K562 (cell line): ENCODE data around the gene RBM4B. TPM values are rescaled to one million over a fixed set of nuclear protein-coding genes. Genes with fewer than 3 reads are reported as not detected.

Source experiments
- ATAC-seq: fragments of 200-7000 bp; cut with Tn5 transposase; 3 replicates; pipeline ENCODE4 v1.9.1; 2020; ENCODE audit warnings: moderate library complexity
- BruUV-seq: library from RNA; stranded (reverse); fragments of 400-500 nt; replicated peaks from 2 replicates; lab custom pipeline; 2021; lab: Mats Ljungman, UMichigan
- CTCF ChIA-PET: fragments of 300-600 bp; formaldehyde crosslinking; extraction: SDS; loops from one replicate; lab custom pipeline; 2021; ENCODE audit warnings: low intra/inter-chr PET ratio; lab: Yijun Ruan, JAX
- POLR2A ChIA-PET: fragments of 300-600, 350-650 bp; sonication (Branson Sonifier 250); formaldehyde crosslinking; extraction: SDS; loops from one replicate; lab custom pipeline; 2021; ENCODE audit warnings: antibody characterized with exemption, inconsistent platforms; lab: Yijun Ruan, JAX
- DNase-seq, 4 experiments: peaks; one replicate each; pipeline versions ENCODE4 v3.0.0 to v3.0.0-alpha.2; 2011 to 2018; ENCODE audit warnings: low spot score in 3 of 4, mixed read lengths in 3 of 4; ENCODE audit errors: extremely low read depth in 1 of 4
- FAIRE-seq: peaks from 2 replicates; lab custom pipeline; 2011; peaks lifted over from hg19 to GRCh38; lab: Jason Lieb, UNC
- H2AFZ ChIP-seq: 2 replicates; pipeline ENCODE4 v1.6.0; 2011; ENCODE audit warnings: low read depth, low read length, control low read depth, inconsistent platforms
- H3K27ac ChIP-seq: fragments of 200-600 bp; 3 replicates; pipeline ENCODE4 v1.8.0; 2011; ENCODE audit warnings: low read depth, mild to moderate bottlenecking, control low read depth, inconsistent platforms, low read length, moderate library complexity, mixed read lengths; ENCODE audit errors: extremely low read depth
- H3K27me3 ChIP-seq, 2 experiments: fragments of 300-600 bp in 1 of 2; 2 replicates in 1 of 2; 3 replicates in 1 of 2; pipeline versions ENCODE4 v1.6.0 to v1.8.0; 2011; ENCODE audit warnings: inconsistent platforms in 2 of 2, low read length in 2 of 2, mild to moderate bottlenecking in 1 of 2, mixed read lengths in 1 of 2, moderate library complexity in 1 of 2; ENCODE audit not compliant: control insufficient read depth in 2 of 2, insufficient read depth in 2 of 2
- H3K36me3 ChIP-seq: fragments of 300-600 bp; 3 replicates; pipeline ENCODE4 v1.8.0; 2011; ENCODE audit warnings: mild to moderate bottlenecking, low read length, inconsistent platforms; ENCODE audit not compliant: control insufficient read depth, insufficient read depth
- H3K4me1 ChIP-seq, 2 experiments: fragments of 200-600 bp in 1 of 2; replicated peaks in 1 of 2; 2 replicates in 1 of 2; 3 replicates in 1 of 2; pipeline versions ENCODE4 v1.5.1 to v1.8.0; 2011; ENCODE audit warnings: inconsistent platforms in 2 of 2, low read length in 2 of 2, mild to moderate bottlenecking in 1 of 2, mixed read lengths in 1 of 2, moderate library complexity in 1 of 2; ENCODE audit not compliant: control insufficient read depth in 2 of 2, insufficient read depth in 2 of 2
- H3K4me2 ChIP-seq: 2 replicates; pipeline ENCODE4 v1.6.1; 2011; ENCODE audit warnings: low read length, control low read depth, inconsistent platforms, mixed read lengths; ENCODE audit not compliant: insufficient read depth
- H3K4me3 ChIP-seq: fragments of 200-600 bp; sonication (generic), shearing (Covaris generic); 2 replicates; pipeline ENCODE4 v1.5.1; 2016; ENCODE audit warnings: control low read depth, inconsistent platforms
- H3K79me2 ChIP-seq: fragments of 200-600 bp; 3 replicates; pipeline ENCODE4 v1.8.0; 2011; ENCODE audit warnings: low read length, inconsistent platforms; ENCODE audit not compliant: control insufficient read depth, insufficient read depth
- H3K9ac ChIP-seq, 2 experiments: 2 replicates each; pipeline versions ENCODE4 v1.6.0 to v1.6.1; 2011; ENCODE audit warnings: low read depth in 2 of 2, low read length in 2 of 2, control low read depth in 1 of 2, inconsistent platforms in 1 of 2, mild to moderate bottlenecking in 1 of 2, mixed read lengths in 1 of 2; ENCODE audit not compliant: insufficient read depth in 1 of 2
- H3K9me1 ChIP-seq: one replicate; pipeline ENCODE4 v1.6.0; 2011; ENCODE audit warnings: inconsistent platforms, mild to moderate bottlenecking, low read length, moderate library complexity; ENCODE audit not compliant: control insufficient read depth, insufficient read depth
- H3K9me3 ChIP-seq: replicated peaks from 2 replicates; pipeline ENCODE4 v1.5.1; 2011; ENCODE audit warnings: low read depth, low read length, inconsistent platforms; ENCODE audit not compliant: control insufficient read depth, insufficient read depth
- H4K20me1 ChIP-seq: replicated peaks from 2 replicates; pipeline ENCODE4 v1.6.1; 2011; ENCODE audit warnings: low read length, inconsistent platforms, mixed read lengths; ENCODE audit not compliant: control insufficient read depth, insufficient read depth
- BACH1 ChIP-seq: fragments of 200-800 bp; sonication (Bioruptor generic); IDR thresholded peaks from 2 replicates; pipeline ENCODE4 v1.6.1; 2016; ENCODE audit warnings: missing genetic modification characterization, missing compliant biosample characterization
- HDAC6 ChIP-seq: IDR thresholded peaks from 2 replicates; pipeline ENCODE4 v1.6.1; 2012; ENCODE audit warnings: low read depth, mild to moderate bottlenecking, control low read depth, inconsistent platforms, low read length, moderate library complexity
- LARP7 ChIP-seq: fragments of 450-650 bp; IDR thresholded peaks from 2 replicates; pipeline ENCODE4 v1.6.1; 2016
- NFYB ChIP-seq: IDR thresholded peaks from 2 replicates; pipeline ENCODE4 v1.6.1; 2011; ENCODE audit warnings: mild to moderate bottlenecking, moderate library complexity; ENCODE audit not compliant: insufficient read length; ENCODE audit errors: extremely low read depth
- NR1H2 ChIP-seq: sonication (generic); formaldehyde crosslinking; IDR thresholded peaks from 2 replicates; pipeline ENCODE4 v1.4.0; 2020; ENCODE audit warnings: mild to moderate bottlenecking, missing genetic modification reagents
- PHF21A ChIP-seq: fragments of 450-650 bp; IDR thresholded peaks from 2 replicates; pipeline ENCODE4 v1.6.1; 2017; ENCODE audit warnings: low read depth, borderline replicate concordance
- PRMT5 ChIP-seq: sonication (generic); formaldehyde crosslinking; IDR thresholded peaks from 2 replicates; pipeline ENCODE4 v1.5.0; 2020; ENCODE audit warnings: missing genetic modification reagents
- TAL1 ChIP-seq: fragments of 450-650 bp; IDR thresholded peaks from 2 replicates; pipeline ENCODE4 v1.6.1; 2016; ENCODE audit warnings: mild to moderate bottlenecking
- TCFL5 ChIP-seq: fragments of 250-450 bp; sonication (Bioruptor Pico); conservative IDR thresholded peaks from 2 replicates; pipeline ENCODE4 v1.6.1; 2021; ENCODE audit warnings: mild to moderate bottlenecking, moderate library complexity, matching md5 sums
- TEAD2 ChIP-seq: fragments of 450-650 bp; IDR thresholded peaks from 2 replicates; pipeline ENCODE4 v1.6.1; 2016; ENCODE audit warnings: missing genetic modification characterization, control low read depth, missing compliant biosample characterization
- ZNF354B ChIP-seq: fragments of 250-450 bp; sonication (Bioruptor Pico); IDR thresholded peaks from 2 replicates; pipeline ENCODE4 v1.4.0; 2020
- ZNF655 ChIP-seq: fragments of 250-450 bp; sonication (Bioruptor Pico); IDR thresholded peaks from 2 replicates; pipeline ENCODE4 v1.5.0; 2021
- ZNF766 ChIP-seq: fragments of 200-800 bp; sonication (Bioruptor generic); conservative IDR thresholded peaks from 2 replicates; pipeline ENCODE4 v1.6.1; 2016; ENCODE audit warnings: missing genetic modification characterization, missing compliant biosample characterization
- ZNF79 ChIP-seq: fragments of 250-450 bp; sonication (Bioruptor Pico); IDR thresholded peaks from 2 replicates; pipeline ENCODE4 v1.4.0; 2020; ENCODE audit warnings: low read depth, mild to moderate bottlenecking, moderate library complexity
- WGBS: fragments of 100-300 bp; shearing (Covaris generic); methylation state at CpG from one replicate; pipeline ENCODE4 v1.1.6; 2016; ENCODE audit warnings: low coverage, mixed read lengths; ENCODE audit not compliant: insufficient coverage; ENCODE audit errors: missing lambda C conversion rate; 5-methylcytosine and 5-hydroxymethylcytosine counted together
- in situ Hi-C: fragments of 300-500 bp; cut with MboI; formaldehyde crosslinking; loops from 4 replicates; pipeline ENCODE4 v1.15.0; 2018; ENCODE audit warnings: inconsistent platforms, mixed read lengths
- intact Hi-C: fragments of 100-400 bp; cut with micrococcal nuclease; formaldehyde crosslinking; loops from 2 replicates; pipeline ENCODE4 v1.14.2; 2022
- polyA plus RNA-seq, 8 experiments: library from polyadenylated mRNA; depleted of rRNA in 4 of 8; stranded (reverse) in 5 of 8; unstranded in 3 of 8; fragments of >200 nt; fragmentation: Nextera tagmentation in 2 of 8; fragmentation: Illumina TruSeq in 1 of 8; extraction: Ambion mirVana in 2 of 8; extraction: Trizol in 1 of 8; gene quantifications; 2 replicates each; pipeline versions ENCODE4 v1.2.1 to v1.2.3, GENCODE V29; 2011 to 2014; ENCODE audit warnings: inconsistent platforms in 1 of 8, missing spikeins in 1 of 8
- total RNA-seq, 7 experiments: library from RNA; depleted of rRNA in 6 of 7; stranded (reverse); fragments of >200 nt in 6 of 7; fragmentation: Illumina TruSeq in 2 of 7; extraction: Trizol in 2 of 7; gene quantifications; 2 replicates each; pipeline versions ENCODE4 v1.2.1 to v1.2.3, GENCODE V29; 2011 to 2021; ENCODE audit warnings: low replicate concordance in 1 of 7
- TF ChIP-seq, protein P1 (sequence below): IDR thresholded peaks from 2 replicates; pipeline ENCODE4 v1.6.1; 2011; ENCODE audit not compliant: insufficient read length; ENCODE audit errors: extremely low read depth

Gene RBM4B
- total and polyA plus RNA-seq, 9 of the 15 experiments (the other 6 are each of a cell fraction or from before 2014, with no cell fraction given) = 14.6 to 39.9 (median 23.3) TPM

GRCh38 chr11:66719111-66719872 lies 41.6 kb upstream of the RBM4B start:
- no TSS peak for BruUV-seq
- ATAC-seq (no peak), FAIRE-seq (no peak), DNase-seq (no peak)
- no peak overlapping the region for H2AFZ ChIP-seq
- no peaks in the 10 kb centered on the region; the same call in 2 of the 3 replicates for H3K79me2 ChIP-seq
- H4K20me1 ChIP-seq = no peaks in the 10 kb centered on the region
- in situ Hi-C loops (no loop called here), intact Hi-C loops (no loop called here)
- H3K9ac ChIP-seq = 0 out of 4 replicates have a peak overlapping the region, but pooled peaks of 1 of the 2 experiments have one; percentile 6
- H3K9me3 ChIP-seq = no peaks in the 10 kb centered on the region
- ChIA-PET CTCF (no interaction called here), POLR2A (interaction anchor here (0.7 to 1.5 kb wide), 2 partner anchors 21 to 125 kb away, joined by 3 read pairs; no protein-coding TSS in a partner anchor)
- no peak overlapping the region for H3K27ac ChIP-seq
- H3K4me2 ChIP-seq = no peak overlapping the region
- 69% methylated on average over 5 of the region's 8 CpGs for WGBS
- peaks cover 43% of the 10 kb centered on the region; the same call in 2 of the 3 replicates for H3K36me3 ChIP-seq
- no peak overlapping the region for H3K4me3 ChIP-seq
- H3K27me3 ChIP-seq = no peaks in the 10 kb centered on the region
- TF ChIP-seq LARP7 = no peak
- TF ChIP-seq BACH1 (tag) = no peak
- no peak for TF ChIP-seq PHF21A
- no peak for TF ChIP-seq TAL1
- TF ChIP-seq ZNF79 (CRISPR knock-in tag) = no peak
- TF ChIP-seq ZNF354B (CRISPR knock-in tag) = no peak
- no peak for TF ChIP-seq HDAC6
- no peak for TF ChIP-seq ZNF655 (CRISPR knock-in tag)
- TF ChIP-seq TEAD2 (tag) = no peak
- TF ChIP-seq, protein P1, sequence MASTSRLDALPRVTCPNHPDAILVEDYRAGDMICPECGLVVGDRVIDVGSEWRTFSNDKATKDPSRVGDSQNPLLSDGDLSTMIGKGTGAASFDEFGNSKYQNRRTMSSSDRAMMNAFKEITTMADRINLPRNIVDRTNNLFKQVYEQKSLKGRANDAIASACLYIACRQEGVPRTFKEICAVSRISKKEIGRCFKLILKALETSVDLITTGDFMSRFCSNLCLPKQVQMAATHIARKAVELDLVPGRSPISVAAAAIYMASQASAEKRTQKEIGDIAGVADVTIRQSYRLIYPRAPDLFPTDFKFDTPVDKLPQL = no peak
- no peak for TF ChIP-seq NR1H2 (CRISPR knock-in tag)
- TF ChIP-seq NFYB = no peak
- no peak for TF ChIP-seq PRMT5 (CRISPR knock-in tag)
- no peak for TF ChIP-seq ZNF766 (CRISPR knock-in tag)
- TF ChIP-seq TCFL5 (CRISPR knock-in tag) = no peak
- peaks cover 1 to 28% of the 10 kb centered on the region in 2 experiments; a peak in 3 of 5 replicates for H3K4me1 ChIP-seq
- H3K9me1 ChIP-seq = no peaks in the 10 kb centered on the region
